ENCODE data around the gene MRPL20.

GRCh38 chr1:1365875-1366698 is 41.0 kb downstream of the MRPL20 start:
- TF ChIP-seq GABPA (IDR thresholded peaks at IDR 0.05 in 1 of 2, conservative IDR thresholded peaks at IDR 0.05 in 1 of 2) (no peak), REST (IDR thresholded peaks at IDR 0.05) (no peak), YY1 (IDR thresholded peaks at IDR 0.05) (no peak), CTCF (IDR thresholded peaks at IDR 0.05; ENCODE audit: low read depth, low read length, missing input control) (no peak), ATF3 (IDR thresholded peaks at IDR 0.05) (no peak), MAX (IDR thresholded peaks at IDR 0.05) (no peak), TAF1 (conservative IDR thresholded peaks at IDR 0.05) (no peak), ZBTB33 (IDR thresholded peaks at IDR 0.05) (no peak), SP1 (IDR thresholded peaks at IDR 0.05) (no peak)

Data from liver (tissue), 3 donors.